ENCODE measurements around the gene USP47.

Gene USP47

DNA sequence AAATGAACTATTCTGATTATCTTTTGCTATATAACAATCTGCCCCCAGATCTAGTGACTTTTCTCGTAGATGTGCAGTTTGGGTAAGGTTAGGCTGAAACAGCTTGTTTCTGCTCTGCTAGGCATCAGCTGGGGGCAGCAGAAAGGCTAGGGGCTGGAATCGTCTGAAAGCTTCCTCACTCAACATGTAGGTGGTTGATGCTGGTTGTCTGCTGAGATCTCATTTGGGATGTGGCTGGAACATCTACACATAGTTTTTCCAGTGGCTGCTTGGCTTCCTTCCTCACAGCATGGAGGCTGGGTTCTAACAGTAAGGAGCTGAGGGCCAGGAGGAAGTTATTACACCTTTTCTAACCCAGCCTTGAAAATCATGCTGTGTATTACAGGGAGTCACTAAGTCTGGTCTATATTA is 30.2 kb downstream of the USP47 start:
- H3K27ac Mint-ChIP-seq: no peak overlapping the region
- ATAC-seq: no peak

GRCh38 chr11:11876458-11876857 is 34.7 kb downstream of the USP47 start:
- Mint-ChIP-seq H3K27ac (no peak overlapping the region), H3K4me1 (peaks cover 45% of the 10 kb centered on the region), H3K9me3 (no peaks in the 10 kb centered on the region), H3K36me3 (peaks cover 11% of the 10 kb centered on the region), H3K4me3 (no peak overlapping the region), H3K27me3 (no peaks in the 10 kb centered on the region)
- ATAC-seq: no peak

More for the DNA sequence above, 30.2 kb downstream of the USP47 start:
- Mint-ChIP-seq H3K4me3 (no peak overlapping the region), H3K9me3 (peaks cover 3% of the 10 kb centered on the region), H3K36me3 (peaks cover 30% of the 10 kb centered on the region), H3K27me3 (no peaks in the 10 kb centered on the region), H3K4me1 (peaks cover 71% of the 10 kb centered on the region)

GRCh38 chr11:11880179-11880578 is 38.4 kb downstream of the USP47 start:
- Mint-ChIP-seq H3K36me3 (peaks cover 27% of the 10 kb centered on the region), H3K9me3 (peaks cover 2% of the 10 kb centered on the region), H3K4me3 (no peak overlapping the region), H3K4me1 (peaks cover 47% of the 10 kb centered on the region), H3K27me3 (no peaks in the 10 kb centered on the region), H3K27ac (no peak overlapping the region)
- no peak for ATAC-seq

DNA sequence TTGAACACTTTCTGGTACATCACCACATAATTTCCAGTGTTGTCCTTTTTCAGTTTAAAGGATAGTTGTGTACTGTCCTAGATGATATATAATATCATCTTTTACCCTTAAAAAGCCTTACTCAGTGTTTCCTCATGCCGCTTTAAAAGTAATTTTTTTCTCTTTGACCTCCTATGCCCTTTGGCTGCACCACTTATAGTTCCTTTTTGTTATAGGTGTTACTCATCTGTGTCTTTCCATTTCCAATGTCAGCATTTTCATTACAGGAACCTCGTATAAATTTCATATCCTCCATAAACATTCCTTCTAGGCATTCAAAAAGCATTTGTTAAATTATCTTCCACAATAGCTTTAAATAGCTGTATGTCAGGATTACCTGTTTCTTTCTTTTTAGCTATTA is 40.8 kb downstream of the USP47 start:
- Mint-ChIP-seq H3K4me3 (no peak overlapping the region), H3K27ac (no peak overlapping the region), H3K9me3 (peaks cover 6% of the 10 kb centered on the region), H3K27me3 (no peaks in the 10 kb centered on the region), H3K4me1 (peaks cover 41% of the 10 kb centered on the region), H3K36me3 (peaks cover 39% of the 10 kb centered on the region)
- ATAC-seq: no peak

DNA sequence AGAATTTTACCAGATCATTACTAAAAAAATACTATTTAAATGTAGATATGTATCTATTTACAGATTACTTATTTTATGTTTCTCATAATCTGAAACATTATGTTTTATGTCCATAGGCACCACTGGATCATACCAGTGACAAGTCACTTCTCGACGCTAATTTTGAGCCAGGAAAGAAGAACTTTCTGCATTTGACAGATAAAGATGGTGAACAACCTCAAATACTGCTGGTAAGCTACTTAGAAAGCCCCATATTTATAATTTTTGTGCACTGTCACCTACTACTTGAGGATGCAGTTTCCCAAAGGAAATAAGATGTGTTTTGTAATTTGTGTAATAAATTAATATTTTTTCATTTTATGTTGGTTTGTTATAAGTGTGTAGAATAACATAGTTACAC is 42.6 kb downstream of the USP47 start:
- ATAC-seq: no peak
- peaks cover 57% of the 10 kb centered on the region for H3K36me3 Mint-ChIP-seq
- H3K9me3 Mint-ChIP-seq: peaks cover 6% of the 10 kb centered on the region
- H3K4me1 Mint-ChIP-seq: peaks cover 38% of the 10 kb centered on the region
- no peaks in the 10 kb centered on the region for H3K27me3 Mint-ChIP-seq
- H3K27ac Mint-ChIP-seq: peak overlapping the region; percentile 28
- H3K4me3 Mint-ChIP-seq: no peak overlapping the region

DNA sequence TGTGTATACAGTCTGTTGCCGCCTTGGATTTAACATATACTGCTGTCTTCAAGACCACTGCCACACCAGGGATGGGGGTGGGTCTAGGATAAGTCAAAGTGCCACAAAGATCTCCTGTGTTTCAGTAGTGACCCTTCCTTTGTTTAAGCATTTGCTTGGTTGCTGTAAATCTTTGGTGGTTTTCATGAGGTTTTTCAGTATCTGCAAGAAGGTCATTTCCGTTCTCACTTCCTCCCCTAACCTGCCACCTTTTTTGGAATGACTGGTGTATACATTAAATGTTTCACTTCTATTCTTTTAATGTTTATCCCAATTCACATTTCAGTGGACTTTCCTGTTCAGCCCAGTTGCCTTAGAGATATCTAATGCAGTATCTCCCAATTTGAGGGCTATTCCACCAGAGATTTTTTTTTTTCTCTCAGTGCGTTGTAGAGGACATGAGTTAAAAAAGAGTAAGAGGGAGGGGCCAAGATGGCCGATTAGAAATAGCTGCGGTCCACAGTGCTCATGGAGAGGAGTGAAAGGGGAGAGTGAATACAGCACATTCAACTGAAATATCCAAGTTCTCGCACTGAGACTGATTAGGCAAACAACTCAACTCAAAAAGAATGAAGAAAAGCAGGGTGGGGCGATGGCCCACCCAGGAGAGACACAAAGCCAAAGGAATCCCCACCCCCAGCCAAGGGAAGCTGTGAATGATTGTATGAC is 43.2 kb downstream of the USP47 start:
- no peak overlapping the region for H3K4me3 Mint-ChIP-seq
- H3K9me3 Mint-ChIP-seq: peaks cover 6% of the 10 kb centered on the region
- ATAC-seq: peak; percentile 79
- H3K36me3 Mint-ChIP-seq: peaks cover 63% of the 10 kb centered on the region
- no peaks in the 10 kb centered on the region for H3K27me3 Mint-ChIP-seq
- H3K4me1 Mint-ChIP-seq: peaks cover 44% of the 10 kb centered on the region
- peak overlapping the region; percentile 28 for H3K27ac Mint-ChIP-seq

GRCh38 chr11:11894486-11894885 is 52.7 kb downstream of the USP47 start:
- Mint-ChIP-seq H3K36me3 (peaks cover 29% of the 10 kb centered on the region), H3K4me3 (no peak overlapping the region), H3K9me3 (no peaks in the 10 kb centered on the region), H3K27ac (no peak overlapping the region), H3K4me1 (peaks cover 5% of the 10 kb centered on the region), H3K27me3 (no peaks in the 10 kb centered on the region)
- no peak for ATAC-seq

GRCh38 chr11:11895672-11896071 is 53.9 kb downstream of the USP47 start:
- Mint-ChIP-seq H3K27ac (no peak overlapping the region), H3K9me3 (no peaks in the 10 kb centered on the region), H3K4me3 (no peak overlapping the region), H3K27me3 (no peaks in the 10 kb centered on the region), H3K4me1 (no peaks in the 10 kb centered on the region), H3K36me3 (peaks cover 20% of the 10 kb centered on the region)
- ATAC-seq: no peak

DNA sequence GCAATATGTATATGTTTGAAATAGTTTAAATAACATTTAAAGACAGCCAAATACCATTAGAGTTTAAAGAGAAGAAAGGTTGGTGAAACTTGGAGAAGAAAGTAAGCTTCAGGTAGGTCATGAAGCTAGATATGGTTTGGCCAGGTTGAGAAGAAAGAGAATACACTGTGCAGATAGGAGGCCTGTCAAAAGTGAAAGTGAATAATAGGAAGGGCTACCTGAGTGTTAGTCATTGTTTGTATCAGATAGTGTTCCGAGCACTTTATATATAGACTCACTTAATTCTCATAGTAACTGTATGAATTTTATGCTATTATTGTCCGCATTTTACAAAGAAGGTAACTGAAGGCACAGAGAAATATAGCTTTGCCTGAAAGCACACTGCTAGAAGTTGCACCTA is 56.9 kb downstream of the USP47 start:
- H3K36me3 Mint-ChIP-seq: peaks cover 15% of the 10 kb centered on the region
- H3K4me1 Mint-ChIP-seq: no peaks in the 10 kb centered on the region
- no peak overlapping the region for H3K27ac Mint-ChIP-seq
- no peaks in the 10 kb centered on the region for H3K27me3 Mint-ChIP-seq
- no peak for ATAC-seq
- H3K9me3 Mint-ChIP-seq: no peaks in the 10 kb centered on the region
- no peak overlapping the region for H3K4me3 Mint-ChIP-seq

GRCh38 chr11:11899401-11899800 is 57.6 kb downstream of the USP47 start:
- ATAC-seq: no peak
- Mint-ChIP-seq H3K9me3 (no peaks in the 10 kb centered on the region), H3K27me3 (no peaks in the 10 kb centered on the region), H3K4me3 (no peak overlapping the region), H3K27ac (no peak overlapping the region), H3K36me3 (peaks cover 23% of the 10 kb centered on the region), H3K4me1 (no peaks in the 10 kb centered on the region)

- H3K4me3 Mint-ChIP-seq: no peak overlapping the region
- H3K27me3 Mint-ChIP-seq: no peaks in the 10 kb centered on the region
- H3K4me1 Mint-ChIP-seq: no peaks in the 10 kb centered on the region
- no peak for ATAC-seq
- H3K9me3 Mint-ChIP-seq: no peaks in the 10 kb centered on the region
- H3K36me3 Mint-ChIP-seq: peaks cover 26% of the 10 kb centered on the region
- no peak overlapping the region for H3K27ac Mint-ChIP-seq
Observed at GRCh38 chr11:11901929-11902328, 60.2 kb downstream of the USP47 start.

DNA sequence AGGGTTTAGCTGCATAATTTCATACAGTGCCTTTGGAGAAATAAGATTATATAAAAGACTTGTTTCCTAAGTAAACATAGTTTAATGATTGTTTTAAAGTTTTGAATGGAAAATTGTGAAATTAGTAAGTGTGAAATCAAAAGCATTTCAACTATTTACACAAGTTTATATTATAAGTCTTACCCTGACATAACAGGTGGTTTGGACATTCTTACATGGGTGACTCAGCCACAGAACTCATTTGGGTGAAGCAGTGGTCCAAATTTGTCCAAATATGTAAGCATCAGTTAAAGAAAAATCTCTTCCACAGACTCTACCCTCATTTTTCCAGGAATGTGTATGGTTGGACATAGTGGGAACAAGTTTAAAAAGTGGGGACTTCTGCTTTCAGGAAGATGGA is 68.0 kb downstream of the USP47 start:
- Mint-ChIP-seq H3K4me1 (no peaks in the 10 kb centered on the region), H3K9me3 (no peaks in the 10 kb centered on the region), H3K27ac (no peak overlapping the region), H3K36me3 (peaks cover 35% of the 10 kb centered on the region), H3K4me3 (no peak overlapping the region), H3K27me3 (no peaks in the 10 kb centered on the region)
- no peak for ATAC-seq

GRCh38 chr11:11910541-11910940 is 68.8 kb downstream of the USP47 start:
- H3K36me3 Mint-ChIP-seq: peaks cover 39% of the 10 kb centered on the region
- H3K4me1 Mint-ChIP-seq: no peaks in the 10 kb centered on the region
- no peak overlapping the region for H3K4me3 Mint-ChIP-seq

GRCh38 chr11:11913395-11913794 is 71.6 kb downstream of the USP47 start:
- no peak overlapping the region for H3K4me3 Mint-ChIP-seq
- H3K27ac Mint-ChIP-seq: no peak overlapping the region
- H3K9me3 Mint-ChIP-seq: no peaks in the 10 kb centered on the region
- peaks cover 47% of the 10 kb centered on the region for H3K36me3 Mint-ChIP-seq
- H3K4me1 Mint-ChIP-seq: peaks cover 8% of the 10 kb centered on the region
- no peak for ATAC-seq
- no peaks in the 10 kb centered on the region for H3K27me3 Mint-ChIP-seq

More at GRCh38 chr11:11910541-11910940, 68.8 kb downstream of the USP47 start:
- H3K9me3 Mint-ChIP-seq: no peaks in the 10 kb centered on the region
- no peaks in the 10 kb centered on the region for H3K27me3 Mint-ChIP-seq
- no peak overlapping the region for H3K27ac Mint-ChIP-seq
- ATAC-seq: no peak

DNA sequence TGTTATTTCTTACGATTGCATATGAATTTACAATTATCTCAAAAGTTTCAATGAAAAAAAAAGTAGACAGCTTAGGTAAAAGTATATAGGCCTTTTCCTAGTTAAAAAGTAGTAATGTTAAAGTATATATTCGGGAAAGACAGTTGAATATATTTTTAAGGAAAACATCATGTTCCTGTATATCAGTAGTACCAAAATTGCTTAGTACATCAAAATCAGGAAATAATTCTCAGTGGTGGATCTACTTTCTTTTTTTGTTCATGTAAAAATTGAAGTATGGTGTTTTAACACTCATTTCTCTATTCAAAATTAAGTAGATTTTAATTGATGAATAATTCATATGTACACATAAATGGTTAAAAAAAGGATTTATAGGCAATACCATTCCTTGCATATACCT is 73.9 kb downstream of the USP47 start:
- ATAC-seq: no peak
- no peaks in the 10 kb centered on the region for H3K27me3 Mint-ChIP-seq
- H3K4me3 Mint-ChIP-seq: no peak overlapping the region
- peaks cover 8% of the 10 kb centered on the region for H3K4me1 Mint-ChIP-seq
- peaks cover 53% of the 10 kb centered on the region for H3K36me3 Mint-ChIP-seq
- no peaks in the 10 kb centered on the region for H3K9me3 Mint-ChIP-seq
- H3K27ac Mint-ChIP-seq: no peak overlapping the region

- no peak for ATAC-seq
- Mint-ChIP-seq H3K27me3 (no peaks in the 10 kb centered on the region), H3K4me3 (no peak overlapping the region), H3K4me1 (peaks cover 8% of the 10 kb centered on the region), H3K27ac (no peak overlapping the region), H3K9me3 (no peaks in the 10 kb centered on the region), H3K36me3 (peaks cover 40% of the 10 kb centered on the region)
Observed at GRCh38 chr11:11916981-11917399, 75.2 kb downstream of the USP47 start.
